Breast epithelium (tissue), 4 donors: ENCODE results near the gene SELENOK. TPM values are rescaled to one million over a fixed set of nuclear protein-coding genes. Genes with fewer than 3 reads are reported as not detected.
"Not testable (repeated sequence)": the region's sequence is repeated elsewhere in the genome, so short reads cannot be mapped to it uniquely, and the experiment has no call there.

Experiments
- DNase-seq, 2 donors: peaks; one replicate each; pipeline ENCODE4 v3.0.0-alpha.2; 2019; ENCODE audit warnings: low spot score in 2 of 2
- H3K27ac ChIP-seq, 2 donors: fragments of 200-600 bp; sonication (generic) in 1 of 2; one replicate each; pipeline ENCODE4 v1.5.1; 2016 to 2019; ENCODE audit warnings: mild to moderate bottlenecking in 1 of 2
- H3K27me3 ChIP-seq, 2 donors: fragments of 200-600 bp; sonication (generic) in 1 of 2; one replicate each; pipeline versions ENCODE4 v1.5.1 to v1.6.0; 2017 to 2019; ENCODE audit warnings: control low read depth in 1 of 2, mild to moderate bottlenecking in 1 of 2
- H3K36me3 ChIP-seq: fragments of 200-600 bp; one replicate; pipeline ENCODE4 v1.5.1; 2019
- H3K4me1 ChIP-seq, 2 donors: fragments of 200-600 bp; sonication (generic); one replicate each; pipeline ENCODE4 v1.5.1; 2016 to 2019; ENCODE audit warnings: control low read depth in 1 of 2
- H3K4me3 ChIP-seq, 3 donors: fragments of 200-600 bp; sonication (generic); 1 replicate in 2 of 3; 2 replicates in 1 of 3; pipeline ENCODE4 v1.5.1; 2016 to 2019; ENCODE audit warnings: mild to moderate bottlenecking in 3 of 3, moderate library complexity in 2 of 3
- H3K9me3 ChIP-seq, 2 donors: fragments of 200-600 bp; sonication (generic) in 1 of 2; one replicate each; pipeline ENCODE4 v1.5.1; 2016 to 2019; ENCODE audit warnings: control low read depth in 1 of 2
- CTCF ChIP-seq, 3 donors: fragments of 450-650 bp; IDR thresholded peaks; one replicate each; pipeline ENCODE4 v1.5.1; 2016 to 2017; ENCODE audit warnings: antibody characterized with exemption in 3 of 3, mild to moderate bottlenecking in 3 of 3, moderate library complexity in 3 of 3
- POLR2A ChIP-seq: fragments of 450-650 bp; IDR thresholded peaks from one replicate; pipeline ENCODE4 v1.6.1; 2016; ENCODE audit warnings: antibody characterized with exemption, mild to moderate bottlenecking, moderate library complexity
- POLR2AphosphoS5 ChIP-seq, 3 donors: sonication (generic); formaldehyde crosslinking; IDR thresholded peaks; one replicate each; pipeline ENCODE4 v1.6.1; 2017; ENCODE audit warnings: antibody characterized with exemption in 3 of 3
- intact Hi-C: fragments of 100-400 bp; cut with DNase I; formaldehyde crosslinking; loops from one replicate; pipeline ENCODE4 v1.15.1; 2023; ENCODE audit warnings: low total_unique reads
- total RNA-seq, 3 donors: library from RNA; depleted of rRNA; stranded (reverse); fragments of >200 nt; gene quantifications; one replicate each; pipeline ENCODE4 v1.1.0, GENCODE V29; 2016

Gene SELENOK
- total RNA-seq, 3 donors from 2014 or later = 42.4 to 63.6 (median 52.8) TPM

- no peak for DNase-seq
- no peaks in the 10 kb centered on the region for H3K36me3 ChIP-seq
- H3K9me3 ChIP-seq = peaks cover 6 to 7% of the 10 kb centered on the region in 2 donors
- TF ChIP-seq POLR2AphosphoS5 (IDR thresholded peaks at IDR 0.05) = no peak
- TF ChIP-seq CTCF (IDR thresholded peaks at IDR 0.05) = peak in 2 of 3 donors; percentile 65 to 79
- TF ChIP-seq POLR2A = no peak
- no peak overlapping the region for H3K4me3 ChIP-seq
- intact Hi-C loops = no loop called here
- no peak overlapping the region for H3K27ac ChIP-seq
- H3K27me3 ChIP-seq = no peaks in the 10 kb centered on the region
- H3K4me1 ChIP-seq = no peaks in the 10 kb centered on the region
Observed at GRCh38 chr3:53938645-53939044, 47.0 kb upstream of the SELENOK start.

GRCh38 chr3:53936347-53936746 is 44.7 kb upstream of the SELENOK start:
- intact Hi-C loops = no loop called here
- H3K36me3 ChIP-seq = no peaks in the 10 kb centered on the region
- no peak overlapping the region for H3K4me3 ChIP-seq
- no peaks in the 10 kb centered on the region for H3K4me1 ChIP-seq
- no peaks in the 10 kb centered on the region for H3K27me3 ChIP-seq
- DNase-seq = no peak
- no peak for TF ChIP-seq POLR2AphosphoS5 (IDR thresholded peaks at IDR 0.05)
- TF ChIP-seq CTCF (IDR thresholded peaks at IDR 0.05) = no peak
- no peak for TF ChIP-seq POLR2A
- no peak overlapping the region for H3K27ac ChIP-seq
- H3K9me3 ChIP-seq = peaks cover 6 to 7% of the 10 kb centered on the region in 2 donors

GRCh38 chr3:53935283-53935901 is 43.7 kb upstream of the SELENOK start:
- TF ChIP-seq POLR2A = no peak
- no peak for TF ChIP-seq CTCF (IDR thresholded peaks at IDR 0.05)
- TF ChIP-seq POLR2AphosphoS5 (IDR thresholded peaks at IDR 0.05) = no peak
- H3K27me3 ChIP-seq = no peaks in the 10 kb centered on the region
- no peak overlapping the region for H3K4me3 ChIP-seq
- no peak for DNase-seq
- intact Hi-C loops = no loop called here
- H3K27ac ChIP-seq = no peak overlapping the region
- no peaks in the 10 kb centered on the region for H3K4me1 ChIP-seq
- peaks cover 6 to 7% of the 10 kb centered on the region in 2 donors for H3K9me3 ChIP-seq
- no peaks in the 10 kb centered on the region for H3K36me3 ChIP-seq

- H3K4me3 ChIP-seq, DNase-seq, H3K27ac ChIP-seq, intact Hi-C loops, H3K36me3 ChIP-seq, H3K4me1 ChIP-seq, H3K27me3 ChIP-seq, H3K9me3 ChIP-seq: not testable (repeated sequence)
Observed at GRCh38 chr3:53927208-53927872, 35.7 kb upstream of the SELENOK start.

- Histone ChIP-seq H3K27ac (no peak overlapping the region), H3K4me3 (no peak overlapping the region), H3K36me3 (no peaks in the 10 kb centered on the region), H3K27me3 (peaks cover 0 to 4% of the 10 kb centered on the region in 2 donors), H3K9me3 (no peaks in the 10 kb centered on the region), H3K4me1 (no peaks in the 10 kb centered on the region)
- intact Hi-C loops = no loop called here
- no peak for TF ChIP-seq CTCF (IDR thresholded peaks at IDR 0.05)
- no peak for TF ChIP-seq POLR2AphosphoS5 (IDR thresholded peaks at IDR 0.05)
- no peak for TF ChIP-seq POLR2A
- no peak for DNase-seq
Observed at GRCh38 chr3:53921296-53921695, 29.6 kb upstream of the SELENOK start.
